ENCODE results near the gene CDCA3. TPM values are rescaled to one million over a fixed set of nuclear protein-coding genes. Genes with fewer than 3 reads are reported as not detected.

CDCA3 gene
- total RNA-seq, 1 donor from 2014 or later, result 0.58 TPM

- no peak for DNase-seq (ENCODE audit: low spot score)
These were observed 14.2 kb downstream of the CDCA3 start for GRCh38 chr12:6836851-6837250.

GRCh38 chr12:6834873-6835272 is 16.2 kb downstream of the CDCA3 start:
- ATAC-seq (no peak), DNase-seq (ENCODE audit: low spot score) (no peak)

More at GRCh38 chr12:6836851-6837250, 14.2 kb downstream of the CDCA3 start:
- no peak for ATAC-seq

- DNase-seq (ENCODE audit: low spot score) (no peak), ATAC-seq (no peak)
These were observed 16.8 kb downstream of the CDCA3 start for GRCh38 chr12:6834254-6834653.

- ATAC-seq (no peak), DNase-seq (ENCODE audit: low spot score) (no peak)
These were observed 17.7 kb downstream of the CDCA3 start for GRCh38 chr12:6833189-6833890.

GRCh38 chr12:6832125-6832524 is 19.0 kb downstream of the CDCA3 start:
- ATAC-seq, result no peak
- no peak for DNase-seq (ENCODE audit: low spot score)

GRCh38 chr12:6831450-6831995 is 19.6 kb downstream of the CDCA3 start:
- ATAC-seq (no peak), DNase-seq (ENCODE audit: low spot score) (no peak)

GRCh38 chr12:6830999-6831398 is 20.1 kb downstream of the CDCA3 start:
- ATAC-seq (no peak), DNase-seq (ENCODE audit: low spot score) (no peak)

- DNase-seq (ENCODE audit: low spot score) (no peak), ATAC-seq (no peak)
These were observed 20.7 kb downstream of the CDCA3 start for GRCh38 chr12:6830286-6830890.

- ATAC-seq (no peak), DNase-seq (ENCODE audit: low spot score) (no peak)
These were observed 21.4 kb downstream of the CDCA3 start for GRCh38 chr12:6829536-6830220.

GRCh38 chr12:6828781-6829535 is 22.1 kb downstream of the CDCA3 start:
- no peak for DNase-seq (ENCODE audit: low spot score)
- no peak for ATAC-seq

GRCh38 chr12:6827982-6828780 is 22.9 kb downstream of the CDCA3 start, which contains the start of gene P3H3:
TSS of gene P3H3 (plus strand) at chr12:6828407. CDS start at chr12:6828441, 34 bp downstream.
- ATAC-seq (peak; percentile 45), DNase-seq (ENCODE audit: low spot score) (no peak)

GRCh38 chr12:6827437-6827911 is 23.6 kb downstream of the CDCA3 start:
- DNase-seq (ENCODE audit: low spot score), result peak; percentile 64
- peak; percentile 58 for ATAC-seq

- ATAC-seq, result no peak
- DNase-seq (ENCODE audit: low spot score), result no peak
These were observed 24.2 kb downstream of the CDCA3 start for GRCh38 chr12:6826734-6827436.

GRCh38 chr12:6826125-6826733 is 24.9 kb downstream of the CDCA3 start:
- no peak for DNase-seq (ENCODE audit: low spot score)
- ATAC-seq, result no peak

GRCh38 chr12:6825398-6826124 is 25.5 kb downstream of the CDCA3 start:
- DNase-seq (ENCODE audit: low spot score) (peak; percentile 86), ATAC-seq (peak; percentile 88)

GRCh38 chr12:6824901-6825381 is 26.1 kb downstream of the CDCA3 start:
- no peak for DNase-seq (ENCODE audit: low spot score)
- no peak for ATAC-seq

GRCh38 chr12:6824085-6824775 is 26.9 kb downstream of the CDCA3 start:
- ATAC-seq (no peak), DNase-seq (ENCODE audit: low spot score) (no peak)

Data from left lobe of liver (tissue), 2 donors.